Measurements from ENCODE around the gene SERPINF2.

The SERPINF2 gene

GRCh38 chr17:1779571-1780131, 37.0 kb downstream of the SERPINF2 start:
- Histone ChIP-seq H3K9ac (no peak overlapping the region), H2AFZ (ENCODE audit: low read depth) (no peak overlapping the region), H3K79me2 (ENCODE audit: insufficient read depth, low read depth) (no peaks in the 10 kb centered on the region), H3K27ac (no peak overlapping the region), H3K36me3 (ENCODE audit: insufficient read depth) (no peaks in the 10 kb centered on the region), H4K20me1 (ENCODE audit: insufficient read depth) (no peaks in the 10 kb centered on the region), H3K4me1 (ENCODE audit: low read depth, poor library complexity, severe bottlenecking) (no peaks in the 10 kb centered on the region), H3K4me2 (no peak overlapping the region), H3K4me3 (IDR thresholded peaks at IDR 0.05; ENCODE audit: insufficient read depth, low read depth, low read length) (no peak overlapping the region), H3K27me3 (ENCODE audit: insufficient read depth, low read depth) (no peaks in the 10 kb centered on the region)
- no peak for TF ChIP-seq CTCF (conservative IDR thresholded peaks at IDR 0.05; ENCODE audit: low read depth, low read length)

GRCh38 chr17:1782171-1782567, 39.5 kb downstream of the SERPINF2 start:
- H4K20me1 ChIP-seq (ENCODE audit: insufficient read depth): no peaks in the 10 kb centered on the region
- H2AFZ ChIP-seq (ENCODE audit: low read depth): no peak overlapping the region
- H3K4me1 ChIP-seq (ENCODE audit: low read depth, poor library complexity, severe bottlenecking): no peaks in the 10 kb centered on the region
- no peak overlapping the region for H3K27ac ChIP-seq
- H3K4me3 ChIP-seq (IDR thresholded peaks at IDR 0.05; ENCODE audit: insufficient read depth, low read depth, low read length): no peak overlapping the region
- H3K79me2 ChIP-seq (ENCODE audit: insufficient read depth, low read depth): no peaks in the 10 kb centered on the region
- no peak overlapping the region for H3K4me2 ChIP-seq
- H3K36me3 ChIP-seq (ENCODE audit: insufficient read depth): no peaks in the 10 kb centered on the region
- H3K9ac ChIP-seq: no peak overlapping the region
- TF ChIP-seq CTCF (conservative IDR thresholded peaks at IDR 0.05; ENCODE audit: low read depth, low read length): no peak
- H3K27me3 ChIP-seq (ENCODE audit: insufficient read depth, low read depth): no peaks in the 10 kb centered on the region

- H3K9ac ChIP-seq: no peak overlapping the region
- H3K79me2 ChIP-seq (ENCODE audit: insufficient read depth, low read depth): no peaks in the 10 kb centered on the region
- H3K4me2 ChIP-seq: no peak overlapping the region
- no peak overlapping the region for H3K27ac ChIP-seq
- H3K36me3 ChIP-seq (ENCODE audit: insufficient read depth): no peaks in the 10 kb centered on the region
- no peak overlapping the region for H2AFZ ChIP-seq (ENCODE audit: low read depth)
- no peak for TF ChIP-seq CTCF (conservative IDR thresholded peaks at IDR 0.05; ENCODE audit: low read depth, low read length)
- H4K20me1 ChIP-seq (ENCODE audit: insufficient read depth): no peaks in the 10 kb centered on the region
- H3K4me3 ChIP-seq (IDR thresholded peaks at IDR 0.05; ENCODE audit: insufficient read depth, low read depth, low read length): no peak overlapping the region
- H3K4me1 ChIP-seq (ENCODE audit: low read depth, poor library complexity, severe bottlenecking): no peaks in the 10 kb centered on the region
- no peaks in the 10 kb centered on the region for H3K27me3 ChIP-seq (ENCODE audit: insufficient read depth, low read depth)
Measured at GRCh38 chr17:1783271-1783670, 40.6 kb downstream of the SERPINF2 start.

GRCh38 chr17:1783834-1784611, 41.4 kb downstream of the SERPINF2 start:
- no peaks in the 10 kb centered on the region for H3K36me3 ChIP-seq (ENCODE audit: insufficient read depth)

More at GRCh38 chr17:1783834-1784611, 41.4 kb downstream of the SERPINF2 start:
- Histone ChIP-seq H3K4me3 (IDR thresholded peaks at IDR 0.05; ENCODE audit: insufficient read depth, low read depth, low read length) (no peak overlapping the region), H3K27ac (no peak overlapping the region), H3K27me3 (ENCODE audit: insufficient read depth, low read depth) (no peaks in the 10 kb centered on the region), H2AFZ (ENCODE audit: low read depth) (no peak overlapping the region), H4K20me1 (ENCODE audit: insufficient read depth) (no peaks in the 10 kb centered on the region), H3K9ac (no peak overlapping the region), H3K79me2 (ENCODE audit: insufficient read depth, low read depth) (no peaks in the 10 kb centered on the region), H3K4me2 (no peak overlapping the region), H3K4me1 (ENCODE audit: low read depth, poor library complexity, severe bottlenecking) (no peaks in the 10 kb centered on the region)
- TF ChIP-seq CTCF (conservative IDR thresholded peaks at IDR 0.05; ENCODE audit: low read depth, low read length): peak; percentile 53; the same call in 1 of the 2 replicates
